Heart left ventricle (tissue), 16 donors: ENCODE data around the gene NOTCH2. TPM values are rescaled to one million over a fixed set of nuclear protein-coding genes. Genes with fewer than 3 reads are reported as not detected.
A peak's percentile ranks its signal among the peaks of the same experiment; 100 is the strongest.
"Not testable (repeated sequence)": the region's sequence is repeated elsewhere in the genome, so short reads cannot be mapped to it uniquely, and the experiment has no call there.

Experiments
- ATAC-seq, 4 donors: fragments of 200-7000 bp; cut with Tn5 transposase; one replicate each; pipeline ENCODE4 v1.9.1; 2020 to 2022; ENCODE audit warnings: moderate library complexity in 4 of 4, mild to moderate bottlenecking in 3 of 4, moderate number of reproducible peaks in 1 of 4
- DNase-seq, 5 donors: peaks; one replicate each; pipeline ENCODE4 v3.0.0-alpha.2; 2020
- H3K27ac ChIP-seq, 12 donors: fragments of 200-600 bp; sonication (generic) in 4 of 12; one replicate each; pipeline versions ENCODE4 v1.5.0 to v1.8.0; 2016 to 2022; ENCODE audit warnings: mild to moderate bottlenecking in 2 of 12
- H3K27me3 ChIP-seq, 9 donors: fragments of 200-600 bp; sonication (generic) in 2 of 9; one replicate each; pipeline versions ENCODE4 v1.5.1 to v1.8.0; 2016 to 2022; ENCODE audit warnings: mild to moderate bottlenecking in 3 of 9
- H3K36me3 ChIP-seq, 9 donors: fragments of 200-600 bp; sonication (generic) in 2 of 9; one replicate each; pipeline versions ENCODE4 v1.5.0 to v1.8.0; 2018 to 2022; ENCODE audit warnings: mild to moderate bottlenecking in 2 of 9
- H3K4me1 ChIP-seq, 12 donors: fragments of 200-600 bp; sonication (generic) in 4 of 12; one replicate each; pipeline versions ENCODE4 v1.5.0 to v1.8.0; 2016 to 2022; ENCODE audit warnings: mild to moderate bottlenecking in 3 of 12
- H3K4me3 ChIP-seq, 12 donors: fragments of 200-600 bp; sonication (generic) in 4 of 12; one replicate each; pipeline versions ENCODE4 v1.5.0 to v1.8.0; 2017 to 2022; ENCODE audit warnings: mild to moderate bottlenecking in 9 of 12, moderate library complexity in 4 of 12
- H3K9me3 ChIP-seq, 12 donors: fragments of 200-600 bp; sonication (generic) in 4 of 12; one replicate each; pipeline versions ENCODE4 v1.5.0 to v1.8.0; 2016 to 2022; ENCODE audit warnings: mild to moderate bottlenecking in 1 of 12
- POLR2A ChIP-seq, 2 donors: fragments of 450-650 bp; IDR thresholded peaks; one replicate each; pipeline ENCODE4 v1.6.1; 2017; ENCODE audit warnings: antibody characterized with exemption in 2 of 2, mild to moderate bottlenecking in 2 of 2, moderate library complexity in 2 of 2
- WGBS, 4 donors: extraction: QIAGEN DNeasy Blood & Tissue Kit in 2 of 4; methylation state at CpG; one replicate each; pipeline versions ENCODE4 v1.1.5 to v1.1.7; 2013 to 2018; 5-methylcytosine and 5-hydroxymethylcytosine counted together
- intact Hi-C, 10 donors: fragments of 100-400 bp; cut with DNase I; formaldehyde crosslinking; loops; one replicate each; pipeline versions ENCODE4 v1.11.1 to v1.14.2; 2022
- long read RNA-seq, 3 donors: library from polyadenylated mRNA; unstranded; transcript quantifications; one replicate each; pipeline ENCODE4 v2.0.0, GENCODE V29; 2020 to 2021
- polyA plus RNA-seq, 2 donors: library from polyadenylated mRNA; stranded (reverse); fragments of 200-250 nt; gene quantifications; one replicate each; pipeline ENCODE4 v1.2.3, GENCODE V29; 2013
- total RNA-seq, 9 donors: library from RNA; depleted of rRNA in 2 of 9; stranded (reverse); fragments of >200 nt in 2 of 9; fragmentation: NEBNext Ultra II Directional in 3 of 9; extraction: Animal tissue kit (Norgen Biotek cat#: 25700) in 3 of 9; gene quantifications; one replicate each; pipeline versions ENCODE4 v1.1.0 to v1.2.4, GENCODE V29; 2016 to 2023
- donor health status: ischemic (EF 13 %, LVEDD 7.1; RV severe dilation, severe dysfunction).
- donor health status: healthy with polysubstance abuse.
- donor health status: DM: no; HTN: yes; CAD: no.
- donor health status: DM: no; HTN: no; CAD: no.
- donor health status: ischemic (EF 25% LVEDD 6.9; RV normal size, moderate dysfunction).
- donor health status: ischemic (EF 25% LVEDD 5.7; RV mildly dilated, moderate dysfunction).
- donor health status: healthy.
- donor health status: DM: yes; HTN: yes; CAD: no.
- donor health status: ischemic (EF 35%, LVEDD 5.7; RV mildly dilated, moderate dysfunction).
- donor health status: nonischemic (EF 11% LVEDD 7.7; RV severe dilation, severe dysfunction).
- donor health status: DM: yes; HTN: yes; CAD: no.
- donor health status: PGD.
- donor health status: ischemic (EF 29% LVEDD 5.4; RV normal size, mild dysfunction).
- donor health status: nonischemic (EF 23%, LVEDD 6.1; RV moderate dilation, normal function).

The NOTCH2 gene
- total RNA-seq (10 to 100 TPM; 16.3 to 68.7 (median 26.5) TPM), polyA plus RNA-seq (10 to 100 TPM in 1 of 2 donors, 1 to 10 TPM in 1; 4.6 to 20.7 TPM)
- long read RNA-seq, donor 1, partial matches to known transcripts: 1 of 6 reads
- long read RNA-seq, donor 1, other reads (novel, unspliced or antisense): 5 of 6 reads
- long read RNA-seq, donor 2, partial matches to known transcripts: 1 of 4 reads
- long read RNA-seq, donor 2, other reads (novel, unspliced or antisense): 3 of 4 reads
- long read RNA-seq, donor 3, partial matches to known transcripts: 3 of 17 reads
- long read RNA-seq, donor 3, other reads (novel, unspliced or antisense): 14 of 17 reads

GRCh38 chr1:120069067-120069919 lies at the start of gene NOTCH2:
Gene NOTCH2 (minus strand): TSS chr1:120069662. CDS start chr1:120069406, 256 bp downstream.
- H3K27me3 ChIP-seq, H3K4me1 ChIP-seq, intact Hi-C loops, H3K36me3 ChIP-seq, H3K9me3 ChIP-seq: not testable (repeated sequence)
- DNase-seq: peak; percentile 63 to 85 (median 74)
- WGBS, 4 donors: 0 to 7% (median 1%) methylated on average over 3 to 66 of the region's 95 CpGs
- peak; percentile 55 to 84 (median 80) for ATAC-seq
- peak in 1 of 2 donors; percentile 29 for TF ChIP-seq POLR2A (IDR thresholded peaks at IDR 0.05)
- Histone ChIP-seq H3K27ac (peak within 1 kb of the TSS; percentile 41 to 88 (median 81)), H3K4me3 (peak within 1 kb of the TSS; percentile 43 to 88 (median 67))

- H3K36me3 ChIP-seq, intact Hi-C loops, H3K4me3 ChIP-seq, H3K9me3 ChIP-seq, H3K27me3 ChIP-seq: not testable (repeated sequence)
- H3K4me1 ChIP-seq: peaks cover 0 to 10% (median 0%) of the 10 kb centered on the region in 12 donors
- ATAC-seq: peak; percentile 48 to 71 (median 64)
- peak; percentile 39 to 82 (median 63) for DNase-seq
- H3K27ac ChIP-seq: peak overlapping the region in 2 of 12 donors; percentile 8 to 58
- WGBS, 4 donors: 14 to 33% (median 20%) methylated on average over 2 to 3 of the region's 4 CpGs
Measured at GRCh38 chr1:120117371-120118177, 48.1 kb upstream of the NOTCH2 start.

GRCh38 chr1:120116094-120116493 lies 46.6 kb upstream of the NOTCH2 start:
- peak in 1 of 4 donors; percentile 53 for ATAC-seq
- WGBS, 4 donors: 89 to 95% (median 91%) methylated on average over 2 of the region's 2 CpGs

GRCh38 chr1:120113134-120113533 lies 43.7 kb upstream of the NOTCH2 start:
- H3K27me3 ChIP-seq, H3K4me1 ChIP-seq, intact Hi-C loops, H3K27ac ChIP-seq, H3K4me3 ChIP-seq, ATAC-seq, DNase-seq, H3K36me3 ChIP-seq, H3K9me3 ChIP-seq: not testable (repeated sequence)
- 67 to 86% methylated on average over 1 of the region's 3 CpGs; no CpG with 5 or more reads in 2 of the 4 donors for WGBS, 4 donors

More at GRCh38 chr1:120116094-120116493, 46.6 kb upstream of the NOTCH2 start:
- intact Hi-C loops, H3K27ac ChIP-seq, H3K27me3 ChIP-seq, H3K4me3 ChIP-seq, H3K36me3 ChIP-seq, DNase-seq, H3K9me3 ChIP-seq: not testable (repeated sequence)
- peaks cover 0 to 10% (median 0%) of the 10 kb centered on the region in 12 donors for H3K4me1 ChIP-seq

- intact Hi-C loops, ATAC-seq: not testable (repeated sequence)
- 80 to 89% (median 84%) methylated on average over 5 of the region's 5 CpGs for WGBS, 4 donors
Measured at GRCh38 chr1:120112212-120112611, 42.8 kb upstream of the NOTCH2 start.

GRCh38 chr1:120111771-120112170 lies 42.3 kb upstream of the NOTCH2 start:
- DNase-seq, H3K27me3 ChIP-seq, intact Hi-C loops, H3K4me3 ChIP-seq, ATAC-seq, H3K27ac ChIP-seq, H3K4me1 ChIP-seq, H3K9me3 ChIP-seq, H3K36me3 ChIP-seq: not testable (repeated sequence)
- WGBS, 4 donors: no CpG with 5 or more reads among the region's 3 CpGs

More at GRCh38 chr1:120112212-120112611, 42.8 kb upstream of the NOTCH2 start:
- H3K27me3 ChIP-seq, H3K9me3 ChIP-seq, H3K36me3 ChIP-seq, H3K4me3 ChIP-seq, H3K4me1 ChIP-seq, DNase-seq, H3K27ac ChIP-seq: not testable (repeated sequence)

GRCh38 chr1:120111008-120111407 lies 41.5 kb upstream of the NOTCH2 start:
- H3K4me1 ChIP-seq, H3K36me3 ChIP-seq, intact Hi-C loops, H3K4me3 ChIP-seq, ATAC-seq, H3K27me3 ChIP-seq, H3K27ac ChIP-seq, H3K9me3 ChIP-seq, DNase-seq: not testable (repeated sequence)
- WGBS, 4 donors: 71 to 100% methylated on average over 1 of the region's 2 CpGs; no CpG with 5 or more reads in 2 of the 4 donors

GRCh38 chr1:120109656-120110055 lies 40.2 kb upstream of the NOTCH2 start:
- H3K36me3 ChIP-seq, H3K27ac ChIP-seq, H3K9me3 ChIP-seq, H3K4me1 ChIP-seq, H3K27me3 ChIP-seq, DNase-seq, H3K4me3 ChIP-seq, ATAC-seq, intact Hi-C loops: not testable (repeated sequence)
- WGBS, 4 donors: 84 to 92% (median 91%) methylated on average over 7 of the region's 9 CpGs

- DNase-seq, H3K27ac ChIP-seq, H3K36me3 ChIP-seq, ATAC-seq, intact Hi-C loops, H3K4me1 ChIP-seq, H3K4me3 ChIP-seq, H3K27me3 ChIP-seq, H3K9me3 ChIP-seq: not testable (repeated sequence)
- WGBS, 4 donors: 89 to 94% (median 93%) methylated on average over 8 to 10 of the region's 10 CpGs
Measured at GRCh38 chr1:120109180-120109579, 39.7 kb upstream of the NOTCH2 start.

GRCh38 chr1:120105288-120105687 lies 35.8 kb upstream of the NOTCH2 start:
- H3K4me1 ChIP-seq, H3K4me3 ChIP-seq, H3K27me3 ChIP-seq, intact Hi-C loops, ATAC-seq, H3K36me3 ChIP-seq, H3K27ac ChIP-seq, DNase-seq, H3K9me3 ChIP-seq: not testable (repeated sequence)
- whole genome bisulfite sequencing, 4 donors: 71 to 100% (median 85%) methylated on average over 1 of the region's 2 CpGs
